HTR-8/SVneo (cell line): ENCODE measurements around the gene URB2.
"Not testable (repeated sequence)": the region's sequence is repeated elsewhere in the genome, so short reads cannot be mapped to it uniquely, and the experiment has no call there.

ENCODE experiments used
- DNase-seq: peaks from one replicate; pipeline ENCODE4 v3.0.0; 2011; ENCODE audit warnings: low spot score, mixed read lengths; ENCODE audit not compliant: insufficient read length
- FAIRE-seq: peaks from 2 replicates; lab custom pipeline; 2011; peaks lifted over from hg19 to GRCh38; lab: Jason Lieb, UNC

Gene URB2

DNA sequence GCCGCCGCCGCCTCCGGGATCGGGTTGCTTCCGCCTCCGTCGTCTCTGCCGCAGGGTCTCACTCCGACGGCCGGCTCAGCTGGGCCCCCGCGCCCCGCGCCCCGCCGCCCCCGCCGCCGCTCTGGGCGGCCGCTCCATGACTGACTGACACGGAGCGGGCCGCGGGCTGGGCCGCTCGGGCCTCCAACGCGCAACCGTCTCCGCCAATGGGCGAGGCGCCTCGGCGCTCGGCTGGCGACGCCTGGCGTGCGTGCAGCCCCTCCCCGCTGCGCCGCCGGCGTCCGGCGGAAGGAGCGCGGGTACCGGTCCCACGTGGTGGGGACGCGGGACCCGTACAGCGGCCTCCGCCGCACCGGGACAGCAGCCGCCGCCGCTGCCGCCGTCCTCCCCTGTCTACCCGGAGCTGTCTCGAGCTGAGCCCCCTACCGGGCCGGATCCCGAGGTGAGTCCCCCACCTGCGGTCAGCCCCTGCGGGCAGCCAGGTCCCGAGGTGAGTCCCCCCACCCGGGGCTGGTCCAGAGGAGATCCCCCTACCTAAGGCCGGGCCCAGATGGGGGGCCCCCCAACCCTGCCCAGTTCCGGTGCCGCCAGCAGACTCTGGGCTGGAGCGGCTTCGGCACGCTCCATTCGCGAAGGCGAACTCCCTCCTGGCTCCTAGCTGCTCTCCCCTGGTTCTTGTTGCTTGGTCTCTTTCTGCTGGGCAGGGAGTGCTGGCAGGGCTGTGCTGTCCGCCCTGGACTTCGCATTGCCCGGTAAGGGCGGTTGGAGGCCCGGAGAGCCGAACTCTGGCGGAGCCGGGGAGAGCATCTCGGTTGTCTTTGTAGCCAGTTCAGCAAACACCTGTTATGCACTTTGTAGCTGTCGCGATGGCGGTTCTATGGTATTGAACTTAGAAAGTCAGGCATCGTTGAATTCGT, at the start of gene URB2, which contains the start of gene TAF5L:
TSS of gene URB2 (plus strand) at position 333 of the 917 bp plus-strand sequence. CDS start 1,387 bp downstream, outside the sequence.
TSS of gene TAF5L (minus strand) at position 208 of the 917 bp plus-strand sequence. CDS start 11,640 bp downstream, outside the sequence.
- peak; percentile 97 for FAIRE-seq

DNA sequence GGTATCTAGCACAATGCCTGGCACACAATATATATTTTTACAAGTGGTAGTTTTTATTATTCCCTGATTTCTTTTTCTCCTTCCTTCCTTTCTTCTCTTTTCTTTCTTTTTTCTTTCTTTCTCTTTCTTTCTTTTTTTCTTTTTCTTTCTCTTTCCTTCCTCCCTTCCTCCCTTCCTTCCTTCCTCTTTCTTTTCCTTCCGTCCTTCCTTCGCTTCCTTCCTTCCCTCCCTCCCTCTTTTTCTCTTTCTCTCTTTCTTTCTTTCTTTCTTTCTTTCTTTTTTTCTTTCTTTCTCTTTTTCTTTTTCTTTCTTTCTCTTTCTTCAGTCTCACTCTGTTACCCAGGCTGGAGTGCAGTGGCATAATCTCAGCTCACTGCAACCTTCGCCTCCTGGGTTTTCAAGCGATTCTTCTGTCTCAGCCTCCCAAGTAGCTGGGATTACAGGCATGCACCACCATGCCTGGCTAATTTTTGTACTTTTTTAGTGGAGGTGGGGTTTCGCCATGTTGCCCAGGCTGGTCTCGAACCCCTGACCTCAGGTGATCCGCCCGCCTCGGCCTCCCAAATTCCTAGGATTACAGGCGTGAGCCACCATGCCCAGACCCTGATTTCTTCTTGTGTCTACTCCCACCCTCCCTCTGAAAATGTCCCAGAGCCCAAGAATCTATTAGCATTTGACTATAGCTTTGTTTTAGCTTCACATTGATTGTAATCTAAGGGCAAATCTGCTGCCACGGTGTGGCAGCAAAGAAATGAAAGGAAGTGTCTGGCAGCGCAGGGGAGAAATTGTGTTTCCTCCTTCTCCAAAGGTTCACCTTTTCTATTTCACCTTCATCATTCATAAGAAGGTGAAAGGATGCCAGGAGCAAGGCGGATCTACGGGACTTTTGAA, 47.6 kb upstream of the URB2 start:
- no peak for FAIRE-seq

More for the DNA sequence above, at the start of gene URB2, which contains the start of gene TAF5L:
- peak; percentile 91 for DNase-seq

DNA sequence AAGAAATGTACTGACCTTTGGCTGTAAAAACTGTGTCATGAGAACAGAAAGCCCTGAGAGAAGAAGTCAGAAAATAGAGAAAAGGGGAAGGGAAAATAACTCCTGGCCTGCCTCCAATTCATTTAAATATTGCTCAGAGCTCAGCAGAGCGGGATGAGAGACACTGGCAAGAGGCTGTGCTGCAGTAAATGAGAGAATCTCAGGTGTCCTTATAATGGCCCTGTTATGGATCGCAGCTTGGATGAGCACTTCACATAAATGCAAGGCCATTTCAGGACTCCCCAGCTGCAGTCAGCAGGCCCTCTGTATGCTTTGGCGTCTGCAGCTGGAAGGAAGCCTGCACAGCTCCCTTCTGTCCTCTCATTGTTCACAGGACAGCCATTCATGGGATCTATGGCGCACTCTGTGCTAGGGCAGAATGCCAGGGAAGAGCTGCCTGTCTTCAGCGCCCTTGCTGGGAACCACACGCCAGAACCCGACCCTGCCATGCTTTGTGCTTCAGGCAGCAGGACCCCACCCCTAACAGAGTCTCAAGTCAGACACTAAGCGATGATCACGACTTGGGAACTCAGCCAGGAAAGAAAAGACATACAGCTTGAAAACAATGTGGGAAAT, 46.9 kb upstream of the URB2 start:
- no peak for FAIRE-seq
- DNase-seq = no peak

More for the DNA sequence above, 47.6 kb upstream of the URB2 start:
- no peak for DNase-seq

DNA sequence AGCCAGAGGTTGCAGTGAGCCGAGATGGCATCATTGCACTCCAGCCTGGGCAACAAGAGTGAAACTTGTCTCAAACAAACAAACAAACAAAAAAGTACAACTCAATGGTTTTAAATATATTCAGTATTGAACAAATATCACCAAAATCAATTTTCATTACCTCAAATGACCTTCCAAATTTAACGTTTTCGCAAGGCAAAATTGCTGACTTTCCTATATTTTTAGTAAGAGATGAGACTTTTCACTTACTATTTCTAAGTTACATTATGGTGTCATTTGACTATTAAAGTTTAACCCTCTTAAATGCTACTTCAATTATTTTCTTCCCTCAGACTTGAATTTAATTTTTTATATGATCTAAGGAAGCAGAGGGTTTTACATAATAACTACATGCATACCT, 44.6 kb upstream of the URB2 start:
- DNase-seq (no peak), FAIRE-seq (no peak)

DNA sequence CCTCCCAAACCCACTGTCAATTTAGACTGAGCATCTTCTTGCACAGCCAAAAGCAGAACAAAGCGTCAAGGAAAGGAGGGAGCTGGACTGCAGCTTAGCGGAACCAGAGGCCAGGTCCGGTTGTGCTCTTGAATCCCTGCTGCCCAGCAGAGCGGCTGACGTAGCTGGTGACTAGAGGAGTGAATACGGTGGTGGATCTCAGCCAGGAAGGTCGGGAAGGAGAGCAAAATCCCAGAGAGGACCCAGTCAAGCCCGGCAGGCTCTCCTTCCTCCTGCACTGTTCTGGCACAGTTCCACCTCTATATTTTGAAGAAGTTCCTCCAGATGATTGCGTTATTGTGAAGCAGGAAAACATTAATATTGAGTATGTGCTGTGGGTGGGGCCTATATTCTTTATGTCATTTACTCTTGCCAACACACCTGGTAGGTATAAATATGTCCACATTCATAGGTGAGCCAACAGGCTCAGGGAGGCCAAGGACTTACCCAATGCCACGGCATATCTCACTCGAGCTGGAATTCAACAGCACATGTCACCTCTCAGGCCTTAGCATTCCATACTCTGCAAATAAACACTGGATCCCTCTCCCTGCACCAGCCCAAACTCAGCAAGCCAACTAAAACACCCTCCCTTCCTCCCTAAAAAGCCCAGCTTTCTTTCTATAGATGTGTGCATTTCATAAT, 43.9 kb upstream of the URB2 start:
- FAIRE-seq (no peak), DNase-seq (no peak)

DNA sequence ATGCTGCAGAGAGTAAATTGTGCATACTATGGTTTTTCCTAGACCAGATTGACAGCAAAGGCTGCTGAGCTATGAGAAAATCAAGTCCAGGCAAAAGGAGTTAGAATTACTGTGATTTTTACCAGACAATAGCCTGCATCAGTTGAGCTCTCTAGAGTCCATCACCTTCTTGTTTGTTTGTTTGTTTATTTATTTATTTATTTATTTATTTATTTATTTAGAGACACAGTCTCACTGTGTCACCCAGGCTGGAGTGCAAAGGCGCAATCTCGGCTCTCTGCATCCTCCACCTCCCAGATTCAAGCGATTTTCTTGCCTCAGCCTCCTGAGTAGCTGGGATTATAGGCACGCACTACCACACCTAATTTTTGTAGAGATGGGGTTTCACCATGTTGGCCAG, 43.3 kb upstream of the URB2 start:
- FAIRE-seq (no peak), DNase-seq (no peak)

DNA sequence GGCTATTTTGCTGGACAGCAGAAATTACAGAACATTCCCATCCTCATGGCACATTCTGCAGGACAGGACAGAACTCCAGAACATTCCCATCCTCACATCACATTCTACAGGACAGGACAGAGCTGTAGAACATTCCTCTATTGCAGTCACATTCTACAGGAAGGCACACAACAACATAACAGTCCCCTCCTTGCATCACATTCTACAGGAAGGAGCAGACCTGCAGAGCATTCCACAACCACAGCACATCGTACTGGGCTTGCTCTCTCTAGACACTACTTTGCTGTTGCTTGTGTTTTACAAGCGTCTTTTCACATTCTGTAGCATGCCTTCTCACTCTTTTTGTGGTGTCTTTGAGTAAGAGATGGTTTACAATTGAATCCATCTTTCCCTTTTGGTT, 40.7 kb upstream of the URB2 start:
- DNase-seq = no peak
- FAIRE-seq = peak; percentile 28

DNA sequence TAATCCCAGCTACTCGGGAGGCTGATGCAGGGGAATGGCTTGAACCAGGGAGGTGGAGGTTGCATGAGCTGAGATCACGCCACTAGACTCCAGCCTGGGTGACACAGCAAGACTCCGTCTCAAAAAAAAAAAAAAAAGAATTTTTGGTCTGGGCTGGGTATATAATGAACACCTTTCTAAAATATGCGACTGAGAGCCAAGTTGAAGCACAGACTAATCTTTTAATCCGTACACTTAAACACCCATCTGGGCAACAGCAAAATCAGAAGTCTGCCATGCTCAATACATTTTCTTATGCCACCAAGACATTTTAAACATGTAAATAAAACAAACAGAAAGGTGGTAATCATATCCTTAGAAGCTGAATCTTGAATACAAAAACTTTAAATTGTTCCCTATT, 35.9 kb upstream of the URB2 start:
- no peak for DNase-seq
- FAIRE-seq = no peak

DNA sequence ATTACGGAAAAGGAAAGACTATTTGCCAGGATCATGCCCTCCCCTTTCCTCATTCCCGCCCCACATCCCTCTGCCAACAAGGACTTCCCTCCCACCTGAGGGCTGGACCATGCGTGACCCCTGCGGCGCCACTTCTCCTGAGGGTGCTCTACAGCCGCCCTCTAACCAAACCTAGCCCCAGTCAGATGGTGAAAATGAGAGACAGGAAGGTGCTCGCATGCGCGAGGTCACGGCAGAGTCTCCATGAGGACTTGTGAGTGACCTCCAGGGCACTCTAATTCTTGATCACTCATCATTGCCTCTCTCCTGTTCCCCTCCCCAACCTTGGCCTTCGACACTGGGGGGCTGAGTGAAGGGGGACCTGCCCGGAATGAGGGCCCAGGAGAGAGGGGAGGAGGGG, 32.2 kb upstream of the URB2 start:
- no peak for DNase-seq
- no peak for FAIRE-seq

DNA sequence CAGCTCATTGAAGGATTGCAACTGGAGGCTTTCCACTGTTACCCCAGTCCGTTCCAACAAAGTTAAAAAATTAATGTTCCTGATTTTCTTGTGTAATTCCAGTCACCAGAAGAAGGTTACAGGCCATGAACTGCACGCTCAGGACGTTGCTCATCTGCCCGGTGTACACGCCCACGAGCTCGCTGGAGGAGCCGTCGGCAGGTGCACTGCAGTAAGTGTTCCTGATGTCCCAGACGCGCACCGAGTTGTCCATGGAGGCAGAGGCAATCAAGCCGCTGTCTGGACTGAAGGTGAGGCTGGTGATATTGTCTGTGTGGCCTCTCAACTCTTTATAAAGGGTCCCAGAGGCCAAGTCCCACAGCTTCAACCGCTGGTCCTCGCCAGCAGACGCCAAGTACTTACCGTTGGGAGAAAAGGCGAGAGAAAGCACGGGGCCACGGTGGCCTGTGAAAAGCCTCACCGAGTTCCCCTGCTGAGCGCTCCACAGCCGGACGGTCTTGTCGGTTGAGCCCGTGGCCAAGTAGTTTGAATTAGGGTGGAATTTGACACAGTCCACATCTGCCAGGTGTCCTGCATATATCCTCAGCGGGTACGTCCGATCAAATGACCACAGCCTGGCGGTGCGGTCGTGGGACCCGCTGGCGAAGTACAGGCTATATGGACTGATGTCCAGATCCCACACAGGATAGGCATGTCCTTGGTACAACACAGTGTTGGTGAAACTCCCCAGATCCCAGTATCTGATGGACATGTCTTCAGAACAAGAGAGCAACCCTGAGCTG, 31.6 kb upstream of the URB2 start:
- FAIRE-seq (no peak), DNase-seq (no peak)

DNA sequence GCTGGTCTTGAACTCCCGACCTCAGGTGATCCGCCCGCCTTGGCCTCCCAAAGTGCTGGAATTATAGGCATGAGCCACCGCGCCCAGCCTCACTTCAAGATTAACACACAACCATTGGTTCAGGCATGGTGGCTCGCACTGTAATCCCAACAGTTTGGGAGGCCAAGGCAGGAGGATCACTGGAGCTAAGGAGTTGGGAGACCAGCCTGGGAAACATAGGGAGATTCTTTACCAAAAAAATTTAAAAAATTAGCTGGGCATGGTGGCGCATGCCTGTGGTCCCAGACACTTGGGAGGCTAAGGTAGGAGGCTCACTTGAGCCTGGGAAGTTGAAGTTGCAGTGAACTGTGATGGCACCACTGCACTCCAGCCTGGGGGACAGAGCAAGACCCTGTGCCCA, 30.2 kb upstream of the URB2 start:
- not testable (repeated sequence) for FAIRE-seq, DNase-seq

DNA sequence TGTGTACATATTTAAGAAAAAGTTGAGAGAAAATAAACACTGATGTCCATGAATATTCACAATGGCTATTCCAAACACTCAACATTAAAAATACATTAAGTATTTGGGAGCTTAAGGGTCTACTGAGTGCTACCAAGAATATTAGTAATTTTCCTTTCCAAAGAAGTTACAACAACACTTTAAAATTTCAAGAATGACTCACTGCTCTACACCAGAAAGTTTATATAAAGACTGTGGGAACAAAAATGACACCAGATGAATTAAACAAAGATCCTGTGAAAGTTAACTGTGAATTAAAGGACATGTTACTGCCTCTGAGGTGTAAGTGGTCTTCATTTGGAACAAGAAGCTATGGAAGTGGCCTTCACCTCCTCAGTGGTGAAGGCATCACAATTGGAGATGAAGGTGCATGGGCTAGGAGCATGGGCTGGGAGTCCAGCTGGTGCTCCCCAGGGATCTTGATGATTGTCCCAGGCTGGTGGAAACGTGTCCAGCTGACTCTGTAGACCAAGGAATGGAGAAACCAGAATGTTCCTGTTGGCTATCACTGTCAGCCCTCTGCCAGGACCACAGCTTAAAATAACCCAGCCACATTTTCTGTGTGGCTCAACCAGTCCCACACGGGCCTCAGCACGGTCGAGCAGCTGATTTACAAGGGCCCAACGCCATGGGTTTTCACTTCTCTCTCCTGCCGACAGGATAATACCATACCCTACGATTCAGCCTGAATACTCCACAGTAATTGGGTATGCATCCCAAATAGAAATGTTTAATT, 28.9 kb upstream of the URB2 start:
- FAIRE-seq (no peak), DNase-seq (no peak)

DNA sequence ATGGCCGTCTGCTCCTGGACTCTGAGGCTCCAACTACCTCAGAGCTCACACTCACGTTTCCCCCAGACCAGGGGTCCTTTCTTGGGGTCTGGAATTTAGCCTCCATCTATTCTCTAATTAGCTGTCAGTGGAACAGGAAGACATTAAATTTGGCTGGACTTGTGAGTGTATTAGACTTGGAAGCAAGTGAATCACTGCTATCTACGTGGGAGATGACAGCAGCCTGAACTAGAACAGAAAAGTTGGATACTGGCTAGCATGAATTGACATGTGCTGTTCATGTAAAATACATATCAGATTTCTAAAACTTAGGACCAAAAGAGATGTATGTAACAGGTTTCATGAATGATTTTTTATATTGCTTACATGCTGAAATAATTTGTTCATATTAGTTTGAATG, 28.2 kb upstream of the URB2 start:
- no peak for FAIRE-seq

DNA sequence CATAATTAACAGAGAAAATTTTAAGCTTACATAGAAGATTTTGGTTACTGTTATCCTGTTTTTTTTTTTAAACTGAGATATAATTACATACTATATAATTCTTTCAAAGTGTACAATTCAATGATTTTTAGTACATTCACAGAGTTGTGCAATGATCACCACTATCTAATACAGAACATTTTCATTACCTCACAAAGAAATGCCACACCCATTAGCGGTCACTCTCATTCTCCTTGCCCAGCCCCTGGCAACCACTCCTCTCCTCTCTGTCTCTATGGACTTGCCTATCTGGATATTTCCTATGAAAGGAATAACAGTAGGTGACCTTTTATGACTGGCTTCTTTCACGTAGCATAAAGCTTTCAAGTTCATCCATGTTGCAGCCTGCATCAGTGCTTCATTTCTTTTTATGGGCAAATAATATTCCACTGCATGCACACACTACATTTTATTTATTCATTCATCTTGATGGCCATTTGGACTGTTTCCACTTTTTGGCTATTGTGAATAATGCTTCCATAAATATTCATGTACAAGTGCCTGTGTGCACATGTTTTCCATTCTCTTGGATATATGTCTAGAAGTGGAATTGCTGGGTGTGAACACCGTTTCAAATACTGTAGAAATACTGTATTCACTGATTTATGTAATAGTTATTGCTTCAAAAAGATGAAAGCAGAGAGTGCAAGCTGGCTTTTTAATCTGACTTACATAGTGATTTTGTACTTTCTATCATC, 26.7 kb upstream of the URB2 start:
- FAIRE-seq = no peak
- DNase-seq = no peak

More for the DNA sequence above, 28.2 kb upstream of the URB2 start:
- DNase-seq = no peak

DNA sequence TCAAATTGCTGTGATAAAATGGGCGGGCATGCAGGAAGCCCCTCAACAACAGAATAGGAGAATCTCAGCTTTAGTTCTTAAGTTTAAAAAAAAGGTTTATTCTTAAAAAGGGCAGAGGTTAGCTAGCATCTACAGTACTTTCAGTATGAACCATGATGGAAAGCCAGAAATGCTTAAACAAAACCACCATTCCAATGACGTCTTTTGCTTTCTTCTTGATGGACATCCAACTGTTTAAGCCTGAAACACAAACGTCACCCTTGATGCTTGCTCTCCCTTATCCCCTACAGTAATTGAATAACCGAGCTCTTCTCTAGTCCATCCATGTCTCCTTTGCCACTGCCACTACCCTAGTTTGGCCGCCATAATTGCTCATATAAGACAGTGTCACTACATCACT, 25.8 kb upstream of the URB2 start:
- FAIRE-seq (no peak), DNase-seq (no peak)

DNA sequence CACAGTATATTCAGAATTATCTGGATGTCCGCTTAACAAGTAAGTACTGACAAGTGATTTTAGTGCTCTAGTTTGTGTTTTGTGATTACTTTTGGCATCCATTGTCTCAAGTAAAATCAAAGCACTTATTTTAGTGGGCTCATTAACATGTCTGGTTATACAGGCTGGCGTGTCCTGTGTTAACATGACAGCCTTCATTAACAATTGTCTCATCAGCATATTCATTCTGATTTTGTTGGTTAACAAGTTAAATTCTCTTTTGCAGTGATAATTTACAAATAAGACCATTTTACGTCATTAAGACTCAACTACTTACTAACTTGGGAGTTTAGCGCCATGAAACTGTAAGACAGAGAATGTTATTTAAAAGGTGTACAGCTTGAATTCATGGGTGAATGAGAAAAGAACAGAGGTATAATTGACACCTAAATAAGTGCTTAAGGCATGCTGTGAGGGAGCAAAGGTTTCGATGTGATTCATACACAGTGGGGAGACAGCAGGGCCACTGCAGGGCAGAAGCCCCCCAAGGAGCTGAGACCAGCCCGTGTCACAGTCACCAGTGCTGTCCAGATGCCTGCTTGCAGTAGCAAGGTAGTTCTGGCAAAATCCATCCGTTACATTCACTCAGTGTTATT, 22.6 kb upstream of the URB2 start:
- FAIRE-seq (no peak), DNase-seq (no peak)

DNA sequence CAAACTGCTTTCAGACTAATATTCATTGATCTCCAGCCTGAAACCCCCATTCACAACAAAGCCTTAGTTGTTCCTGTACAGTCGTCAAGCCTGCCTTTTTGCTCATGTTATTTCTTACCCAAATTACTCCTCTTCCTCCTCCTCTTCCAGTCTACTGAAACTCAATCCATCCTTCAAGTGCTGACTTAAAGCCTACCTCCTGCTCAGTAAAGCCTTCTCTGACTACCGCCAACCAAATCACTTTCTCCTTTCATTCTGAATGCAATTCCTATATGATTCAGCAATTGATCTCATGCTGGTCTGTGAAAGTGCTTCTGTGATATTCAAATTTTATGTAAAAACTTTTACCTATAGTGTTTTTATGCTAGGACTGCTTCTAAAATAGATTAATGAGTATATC, 18.7 kb upstream of the URB2 start:
- DNase-seq (no peak), FAIRE-seq (no peak)
